ENCODE measurements around the gene SPOPL. TPM values are rescaled to one million over a fixed set of nuclear protein-coding genes. Genes with fewer than 3 reads are reported as not detected.
A peak's percentile ranks its signal among the peaks of the same experiment; 100 is the strongest.

SPOPL gene
- total and polyA plus RNA-seq, 5 donors from 2014 or later, result 1.3 to 16.2 (median 2.8) TPM

DNA sequence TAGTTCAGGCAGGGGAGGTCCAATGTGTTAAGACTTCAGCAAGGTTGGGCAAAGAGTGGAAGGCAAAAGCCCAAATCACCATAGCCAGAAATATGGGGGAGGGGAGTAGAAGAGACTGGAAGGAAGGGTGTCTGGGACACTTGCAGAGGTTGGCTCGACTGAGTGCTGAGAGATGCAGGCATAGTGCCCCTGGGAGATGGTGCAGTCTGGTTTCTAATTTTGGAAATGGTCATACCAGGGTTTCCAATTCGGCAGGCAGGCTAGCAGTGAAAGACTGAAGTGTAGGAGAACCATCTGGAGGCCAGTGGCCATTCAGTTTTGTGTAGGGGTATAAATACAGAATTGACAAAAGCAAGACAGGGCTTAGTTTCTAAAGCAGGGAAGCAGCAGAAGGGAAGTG lies 6.2 kb upstream of the SPOPL start:
- no peak overlapping the region for H3K4me3 ChIP-seq (ENCODE audit: low read depth, low read length)
- H3K27ac ChIP-seq (ENCODE audit: insufficient read depth, low read length, poor library complexity, severe bottlenecking), result no peak overlapping the region
- H3K9me3 ChIP-seq (ENCODE audit: control insufficient read depth in 2 of 2, low read length in 2 of 2), result no peaks in the 10 kb centered on the region
- no peaks in the 10 kb centered on the region for H3K36me3 ChIP-seq (ENCODE audit: control insufficient read depth, insufficient read depth, low read length)
- no peaks in the 10 kb centered on the region for H3K36me3 Mint-ChIP-seq
- DNase-seq (no peak), ATAC-seq (ENCODE audit: low read depth in 2 of 2) (no peak)
- H3K27ac Mint-ChIP-seq, result no peak overlapping the region
- peak overlapping the region in 1 of 4 donors; percentile 8 for H3K4me3 Mint-ChIP-seq
- peaks cover 0 to 13% (median 2%) of the 10 kb centered on the region in 4 donors for H3K4me1 Mint-ChIP-seq
- H3K27me3 Mint-ChIP-seq, result no peaks in the 10 kb centered on the region
- no peaks in the 10 kb centered on the region for H3K27me3 ChIP-seq (ENCODE audit: control insufficient read depth, insufficient read depth, low read length)
- no peaks in the 10 kb centered on the region for H3K9me3 Mint-ChIP-seq
- H3K4me1 ChIP-seq (ENCODE audit: control insufficient read depth, insufficient read depth, low read length, poor library complexity, severe bottlenecking), result no peaks in the 10 kb centered on the region

DNA sequence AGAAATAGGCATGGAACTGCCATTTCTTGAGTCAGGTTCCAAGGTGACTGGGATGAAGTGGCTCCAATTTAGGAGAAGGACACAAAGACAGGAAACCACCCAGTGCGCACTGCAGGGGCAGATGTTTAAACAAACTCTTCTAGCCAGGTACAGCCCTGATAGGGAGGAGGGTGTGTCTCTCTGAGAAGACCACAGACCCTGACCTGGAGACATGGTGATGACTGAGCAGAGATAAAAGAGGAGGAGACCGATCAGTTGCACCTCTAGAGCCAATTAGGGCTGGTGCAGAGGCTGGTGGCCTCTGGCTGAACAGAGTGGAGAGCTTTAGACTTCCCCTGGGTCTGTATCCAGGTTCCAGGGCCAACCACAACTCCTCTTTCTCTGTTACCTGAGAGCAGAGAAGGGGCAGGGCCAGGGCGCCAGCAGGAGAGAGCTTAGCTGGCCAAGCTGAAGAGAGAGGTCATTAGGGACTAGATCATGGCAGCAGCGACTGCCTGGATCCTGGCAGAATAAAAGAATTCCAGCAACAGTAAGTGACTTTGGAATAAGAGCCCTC lies 5.4 kb upstream of the SPOPL start:
- Histone ChIP-seq H3K4me1 (ENCODE audit: control insufficient read depth, insufficient read depth, low read length, poor library complexity, severe bottlenecking) (peaks cover 4% of the 10 kb centered on the region), H3K36me3 (ENCODE audit: control insufficient read depth, insufficient read depth, low read length) (no peaks in the 10 kb centered on the region), H3K27ac (ENCODE audit: insufficient read depth, low read length, poor library complexity, severe bottlenecking) (no peak overlapping the region), H3K9me3 (ENCODE audit: control insufficient read depth in 2 of 2, low read length in 2 of 2) (no peaks in the 10 kb centered on the region), H3K4me3 (ENCODE audit: low read depth, low read length) (no peak overlapping the region), H3K27me3 (ENCODE audit: control insufficient read depth, insufficient read depth, low read length) (no peaks in the 10 kb centered on the region)
- no peaks in the 10 kb centered on the region for H3K9me3 Mint-ChIP-seq
- no peak overlapping the region for H3K4me3 Mint-ChIP-seq
- no peaks in the 10 kb centered on the region for H3K36me3 Mint-ChIP-seq
- no peaks in the 10 kb centered on the region for H3K27me3 Mint-ChIP-seq
- ATAC-seq (ENCODE audit: low read depth in 2 of 2), result no peak
- DNase-seq, result no peak
- H3K4me1 Mint-ChIP-seq, result peaks cover 0 to 16% (median 5%) of the 10 kb centered on the region in 4 donors
- H3K27ac Mint-ChIP-seq, result no peak overlapping the region

DNA sequence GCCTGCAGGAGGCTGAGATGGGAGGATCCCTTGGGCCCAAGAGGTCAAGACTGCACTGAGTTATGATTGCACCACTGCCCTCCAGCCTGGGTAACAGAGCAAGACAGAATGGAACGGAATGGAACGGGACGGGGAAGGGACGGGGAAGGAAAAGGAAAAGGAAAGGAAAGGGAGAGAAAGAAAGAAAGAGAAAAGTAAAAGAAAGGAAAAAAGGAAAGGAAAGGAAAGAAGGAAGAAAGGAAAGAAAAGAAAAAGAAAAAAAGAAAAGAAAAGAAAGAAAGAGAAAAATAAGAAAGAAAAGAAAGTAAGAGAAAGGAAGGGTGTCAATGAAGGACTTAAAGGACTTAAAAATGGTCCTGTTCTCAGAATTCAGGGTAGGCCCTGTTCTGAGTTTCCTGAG lies 4.3 kb upstream of the SPOPL start:
- Histone ChIP-seq H3K4me1 (ENCODE audit: control insufficient read depth, insufficient read depth, low read length, poor library complexity, severe bottlenecking) (peaks cover 7% of the 10 kb centered on the region), H3K9me3 (ENCODE audit: control insufficient read depth in 2 of 2, low read length in 2 of 2) (no peaks in the 10 kb centered on the region), H3K4me3 (ENCODE audit: low read depth, low read length) (no peak overlapping the region), H3K27me3 (ENCODE audit: control insufficient read depth, insufficient read depth, low read length) (no peaks in the 10 kb centered on the region), H3K27ac (ENCODE audit: insufficient read depth, low read length, poor library complexity, severe bottlenecking) (no peak overlapping the region), H3K36me3 (ENCODE audit: control insufficient read depth, insufficient read depth, low read length) (no peaks in the 10 kb centered on the region)
- ATAC-seq (ENCODE audit: low read depth in 2 of 2) (no peak), DNase-seq (no peak)
- Mint-ChIP-seq H3K36me3 (no peaks in the 10 kb centered on the region), H3K4me3 (peak overlapping the region in 1 of 4 donors; percentile 55), H3K9me3 (no peaks in the 10 kb centered on the region), H3K27me3 (no peaks in the 10 kb centered on the region), H3K4me1 (peaks cover 0 to 17% (median 8%) of the 10 kb centered on the region in 4 donors), H3K27ac (no peak overlapping the region)

DNA sequence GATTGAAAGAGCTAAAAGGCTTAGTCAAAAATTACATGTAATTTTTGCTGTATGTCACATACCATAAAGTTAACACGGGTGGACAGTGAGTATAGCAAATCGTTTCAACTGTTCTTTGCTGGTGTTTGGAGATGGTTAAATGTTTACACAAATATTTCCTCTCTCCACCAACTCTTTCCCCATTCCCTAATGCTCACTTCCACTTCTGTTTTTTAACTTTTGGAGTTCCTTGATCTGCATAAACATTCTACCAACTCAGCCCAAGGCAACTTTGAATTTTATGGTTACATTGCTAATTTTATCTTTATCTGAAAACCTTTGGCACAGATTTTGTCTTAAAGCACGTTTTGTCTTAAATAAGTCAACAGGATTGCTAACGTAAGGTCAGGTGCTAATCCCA lies 1.9 kb upstream of the SPOPL start:
- H3K27me3 Mint-ChIP-seq, result no peaks in the 10 kb centered on the region
- H3K9me3 ChIP-seq (ENCODE audit: control insufficient read depth in 2 of 2, low read length in 2 of 2), result no peaks in the 10 kb centered on the region
- no peaks in the 10 kb centered on the region for H3K9me3 Mint-ChIP-seq
- ATAC-seq (ENCODE audit: low read depth in 2 of 2), result no peak
- H3K4me3 Mint-ChIP-seq, result peak overlapping the region; percentile 27 to 87 (median 72)
- H3K27ac ChIP-seq (ENCODE audit: insufficient read depth, low read length, poor library complexity, severe bottlenecking), result no peak overlapping the region
- H3K36me3 ChIP-seq (ENCODE audit: control insufficient read depth, insufficient read depth, low read length), result no peaks in the 10 kb centered on the region
- H3K27me3 ChIP-seq (ENCODE audit: control insufficient read depth, insufficient read depth, low read length), result no peaks in the 10 kb centered on the region
- H3K4me1 Mint-ChIP-seq, result peaks cover 16 to 34% (median 31%) of the 10 kb centered on the region in 4 donors
- H3K4me3 ChIP-seq (ENCODE audit: low read depth, low read length), result no peak overlapping the region
- H3K36me3 Mint-ChIP-seq, result no peaks in the 10 kb centered on the region
- DNase-seq, result no peak
- no peak overlapping the region for H3K27ac Mint-ChIP-seq
- peaks cover 29% of the 10 kb centered on the region for H3K4me1 ChIP-seq (ENCODE audit: control insufficient read depth, insufficient read depth, low read length, poor library complexity, severe bottlenecking)

DNA sequence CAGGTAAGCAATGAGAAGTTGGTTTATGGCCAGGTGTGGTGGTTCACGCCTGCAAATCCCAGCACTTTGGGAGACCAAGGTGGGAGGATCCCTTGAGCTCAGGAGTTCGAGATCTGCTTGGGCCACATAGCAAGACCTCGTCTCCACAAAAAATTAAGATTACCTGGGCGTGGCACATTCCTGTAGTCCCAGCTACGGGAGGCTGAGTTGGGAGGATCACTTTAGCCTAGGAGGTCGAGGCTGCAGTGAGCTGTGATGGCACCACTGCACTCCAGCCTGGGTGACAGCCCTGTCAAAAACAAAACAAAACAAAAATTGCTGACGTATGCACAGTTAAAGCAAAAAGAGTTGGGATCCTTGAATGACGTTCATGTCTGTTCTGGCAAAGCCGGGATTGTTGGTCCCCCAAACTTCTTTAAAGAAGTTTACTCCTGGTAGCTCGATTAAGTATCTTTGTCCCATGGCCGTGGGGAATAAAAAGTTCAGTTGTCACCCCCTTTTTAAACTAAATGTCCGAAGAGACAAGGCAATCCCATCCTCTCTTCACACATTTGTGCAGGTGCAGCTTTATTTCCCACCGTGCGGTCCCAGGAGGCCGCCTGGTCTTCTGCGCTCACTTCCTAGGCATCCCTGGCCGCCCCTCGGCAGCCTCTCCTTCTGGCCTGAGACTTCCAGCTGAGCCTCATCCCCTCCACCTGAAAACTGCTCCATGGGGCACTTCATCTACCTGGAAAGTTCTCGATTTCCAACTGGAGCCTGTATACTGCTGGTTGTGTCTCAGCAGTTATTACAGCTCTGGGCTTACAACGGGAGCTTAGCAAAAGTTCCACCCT lies 762 bp upstream of the SPOPL start:
- Histone ChIP-seq H3K27me3 (ENCODE audit: control insufficient read depth, insufficient read depth, low read length) (no peaks in the 10 kb centered on the region), H3K4me1 (ENCODE audit: control insufficient read depth, insufficient read depth, low read length, poor library complexity, severe bottlenecking) (peaks cover 34% of the 10 kb centered on the region), H3K36me3 (ENCODE audit: control insufficient read depth, insufficient read depth, low read length) (no peaks in the 10 kb centered on the region), H3K27ac (ENCODE audit: insufficient read depth, low read length, poor library complexity, severe bottlenecking) (peak overlapping the region; percentile 19), H3K9me3 (ENCODE audit: control insufficient read depth in 2 of 2, low read length in 2 of 2) (no peaks in the 10 kb centered on the region), H3K4me3 (ENCODE audit: low read depth, low read length) (peak overlapping the region; percentile 75)
- Mint-ChIP-seq H3K27me3 (no peaks in the 10 kb centered on the region), H3K9me3 (no peaks in the 10 kb centered on the region), H3K36me3 (no peaks in the 10 kb centered on the region), H3K4me3 (peak overlapping the region; percentile 86 to 93 (median 88)), H3K27ac (peak overlapping the region in 2 of 3 donors; percentile 66 to 76), H3K4me1 (peaks cover 17 to 35% (median 34%) of the 10 kb centered on the region in 4 donors)
- ATAC-seq (ENCODE audit: low read depth in 2 of 2), result peak in 1 of 2 donors; percentile 3
- DNase-seq, result no peak

DNA sequence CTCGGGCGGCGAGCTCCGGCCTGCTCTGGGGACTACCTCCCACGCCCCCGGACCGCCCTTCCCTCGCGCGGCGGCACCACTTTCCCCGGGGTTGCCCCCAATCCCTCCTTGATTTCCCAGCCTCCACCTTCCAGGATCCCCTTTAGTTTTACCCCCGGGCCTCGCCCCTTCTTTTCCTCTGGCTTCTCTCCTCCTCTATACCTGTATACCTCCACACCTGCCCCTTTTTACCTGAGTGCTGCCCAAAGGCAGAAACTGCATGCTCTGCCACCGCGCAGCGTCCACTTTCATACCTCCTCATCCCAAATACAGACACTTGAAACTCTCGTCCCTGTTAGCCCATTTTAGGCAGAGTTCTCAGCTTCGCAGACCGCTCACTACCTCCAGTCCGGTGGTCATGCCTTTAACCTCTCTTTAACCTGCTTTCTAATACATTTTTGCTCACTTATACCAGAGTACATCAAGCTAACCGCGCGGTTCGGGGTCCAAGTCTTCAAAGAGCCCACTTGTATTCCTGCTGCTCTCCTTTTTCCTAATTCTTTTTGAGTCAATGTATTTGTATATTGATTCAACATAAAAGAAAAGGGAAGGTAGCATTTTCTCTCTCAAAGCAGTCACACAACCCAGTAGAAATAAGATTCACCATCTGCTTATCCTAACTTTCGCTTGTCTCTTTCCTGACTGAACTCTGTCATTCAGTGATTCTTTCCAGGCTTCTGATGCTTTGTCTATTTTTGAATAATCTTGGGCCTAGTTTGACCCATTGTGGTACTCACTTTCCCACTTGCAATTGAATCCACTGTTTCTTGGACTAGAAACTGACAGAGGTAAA lies 901 bp downstream of the SPOPL start:
- Histone ChIP-seq H3K9me3 (ENCODE audit: control insufficient read depth in 2 of 2, low read length in 2 of 2) (no peaks in the 10 kb centered on the region), H3K4me3 (ENCODE audit: low read depth, low read length) (peak overlapping the region; percentile 95), H3K36me3 (ENCODE audit: control insufficient read depth, insufficient read depth, low read length) (no peaks in the 10 kb centered on the region), H3K27ac (ENCODE audit: insufficient read depth, low read length, poor library complexity, severe bottlenecking) (peak overlapping the region; percentile 45), H3K27me3 (ENCODE audit: control insufficient read depth, insufficient read depth, low read length) (no peaks in the 10 kb centered on the region), H3K4me1 (ENCODE audit: control insufficient read depth, insufficient read depth, low read length, poor library complexity, severe bottlenecking) (peaks cover 34% of the 10 kb centered on the region)
- ATAC-seq (ENCODE audit: low read depth in 2 of 2), result no peak
- Mint-ChIP-seq H3K27me3 (no peaks in the 10 kb centered on the region), H3K9me3 (peaks cover 0 to 1% (median 0%) of the 10 kb centered on the region in 7 donors), H3K4me1 (peaks cover 26 to 48% (median 44%) of the 10 kb centered on the region in 4 donors), H3K36me3 (no peaks in the 10 kb centered on the region), H3K27ac (peak overlapping the region; percentile 92 to 100 (median 96)), H3K4me3 (peak overlapping the region; percentile 94 to 100 (median 98))
- DNase-seq, result peak in 2 of 3 donors; percentile 11 to 20

DNA sequence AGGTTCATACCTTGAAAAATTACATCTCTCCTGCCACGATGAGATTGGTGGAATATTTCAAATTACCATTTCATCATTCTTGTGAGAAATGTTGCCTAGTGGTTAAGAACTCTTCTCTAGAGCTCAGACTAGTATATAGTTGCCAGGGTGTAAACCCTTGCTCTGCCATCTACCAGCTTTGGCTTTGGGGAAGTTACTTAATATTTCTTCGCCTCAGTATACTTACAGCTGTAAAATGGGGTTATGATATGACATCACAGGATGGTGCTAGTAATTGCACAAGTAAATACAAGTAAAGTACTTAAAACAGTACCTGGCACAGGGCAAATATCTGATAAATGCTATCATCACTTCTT lies 1.5 kb downstream of the SPOPL start:
- peak; percentile 10 to 13 for ATAC-seq (ENCODE audit: low read depth in 2 of 2)
- H3K36me3 Mint-ChIP-seq, result no peaks in the 10 kb centered on the region
- peaks cover 0 to 1% (median 0%) of the 10 kb centered on the region in 7 donors for H3K9me3 Mint-ChIP-seq
- H3K27ac Mint-ChIP-seq, result peak overlapping the region; percentile 71 to 96 (median 92)
- Histone ChIP-seq H3K4me3 (ENCODE audit: low read depth, low read length) (peak overlapping the region; percentile 95), H3K9me3 (ENCODE audit: control insufficient read depth in 2 of 2, low read length in 2 of 2) (no peaks in the 10 kb centered on the region), H3K27me3 (ENCODE audit: control insufficient read depth, insufficient read depth, low read length) (no peaks in the 10 kb centered on the region), H3K27ac (ENCODE audit: insufficient read depth, low read length, poor library complexity, severe bottlenecking) (no peak overlapping the region), H3K36me3 (ENCODE audit: control insufficient read depth, insufficient read depth, low read length) (no peaks in the 10 kb centered on the region), H3K4me1 (ENCODE audit: control insufficient read depth, insufficient read depth, low read length, poor library complexity, severe bottlenecking) (peaks cover 34% of the 10 kb centered on the region)
- H3K4me1 Mint-ChIP-seq, result peaks cover 26 to 48% (median 44%) of the 10 kb centered on the region in 4 donors
- peak in 2 of 3 donors; percentile 13 to 65 for DNase-seq
- H3K4me3 Mint-ChIP-seq, result peak overlapping the region; percentile 94 to 100 (median 98)
- H3K27me3 Mint-ChIP-seq, result no peaks in the 10 kb centered on the region
